CD4-positive, alpha-beta T cell treated with Interleukin-17A for 1 hour (primary cell): ENCODE results near the gene PPP2R5C.

Experiments
- DNase-seq: peaks from one replicate; pipeline ENCODE4 v3.0.0-alpha.2; 2020

PPP2R5C gene

DNA sequence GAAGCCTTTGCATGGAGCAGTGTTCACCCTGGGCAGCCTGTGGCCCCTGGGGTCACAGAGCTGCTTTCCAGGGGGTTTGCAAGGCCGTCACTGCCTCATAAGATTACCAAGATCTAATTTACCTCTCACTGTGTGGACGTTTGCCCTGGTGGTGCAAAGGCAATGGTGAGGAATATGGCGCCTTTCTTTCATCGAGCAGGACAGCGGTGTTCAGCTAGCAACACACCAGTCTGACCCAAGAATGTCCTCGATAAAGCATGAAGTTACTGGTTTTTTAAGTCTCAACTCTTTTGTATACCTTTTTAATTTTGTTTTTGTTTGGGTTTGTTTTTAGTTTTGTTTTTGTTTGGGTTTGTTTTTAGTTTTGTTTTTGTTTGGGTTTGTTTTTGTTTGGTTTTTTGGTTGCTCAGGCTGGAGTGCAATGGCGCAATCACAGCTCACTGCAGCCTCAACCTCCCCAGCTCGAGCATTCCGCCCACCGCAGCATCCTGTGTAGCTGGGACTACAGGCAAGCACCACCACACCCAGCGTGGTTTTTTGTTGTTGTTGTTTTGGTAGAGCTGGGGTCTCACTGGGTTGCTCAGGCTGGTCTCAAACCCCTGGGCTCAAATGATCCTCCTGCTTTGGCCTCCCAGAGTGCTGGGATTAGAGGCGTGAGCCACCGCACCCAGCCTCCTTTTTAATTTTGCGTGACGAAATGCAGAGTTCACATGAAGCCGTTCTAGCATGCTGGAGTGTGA, 57.9 kb downstream of the PPP2R5C start:
- DNase-seq, result peak; percentile 96

DNA sequence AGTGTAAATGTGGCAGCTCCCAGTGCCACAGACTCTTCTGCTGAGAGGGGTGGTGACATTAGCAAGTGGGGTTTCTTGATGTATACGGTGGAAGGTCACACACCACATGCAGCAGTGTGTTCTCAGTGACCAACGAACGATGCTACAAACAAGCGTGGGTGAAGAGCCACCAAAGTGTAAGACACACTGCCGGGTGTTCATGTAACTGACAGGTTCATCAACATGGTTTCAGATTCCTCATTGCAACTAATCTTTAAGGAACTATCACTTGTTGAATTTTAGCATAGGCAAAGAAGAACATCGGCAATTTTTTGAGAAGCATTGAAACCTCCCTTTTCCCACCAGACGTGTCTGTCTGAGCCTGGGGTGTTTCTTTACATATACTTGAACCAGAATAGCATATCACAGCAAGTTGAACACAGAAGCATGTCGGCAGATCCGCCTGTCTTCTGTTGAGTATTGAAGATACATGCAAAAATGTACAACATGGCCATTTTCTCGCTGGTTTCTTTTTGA, 58.8 kb downstream of the PPP2R5C start:
- peak; percentile 84 for DNase-seq

DNA sequence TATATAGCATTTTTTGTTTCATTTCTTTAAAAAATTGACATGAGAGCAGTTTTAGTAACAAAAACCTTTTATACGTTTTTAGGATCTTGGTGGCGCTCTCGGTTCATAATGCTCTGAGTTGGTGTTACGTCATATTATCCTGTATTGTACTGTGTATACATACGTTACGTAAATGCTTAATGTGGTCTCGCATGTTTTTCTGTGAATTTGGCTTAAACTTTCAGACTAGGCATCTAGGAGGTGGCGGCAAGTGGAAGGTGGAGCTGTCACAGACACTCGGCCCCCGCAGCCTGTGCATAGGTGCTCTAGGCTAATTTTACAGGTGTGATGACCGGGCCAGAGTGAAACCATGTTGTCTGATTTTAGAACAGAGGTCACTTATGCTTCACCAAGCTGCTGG, 60.0 kb downstream of the PPP2R5C start:
- peak; percentile 95 for DNase-seq

DNA sequence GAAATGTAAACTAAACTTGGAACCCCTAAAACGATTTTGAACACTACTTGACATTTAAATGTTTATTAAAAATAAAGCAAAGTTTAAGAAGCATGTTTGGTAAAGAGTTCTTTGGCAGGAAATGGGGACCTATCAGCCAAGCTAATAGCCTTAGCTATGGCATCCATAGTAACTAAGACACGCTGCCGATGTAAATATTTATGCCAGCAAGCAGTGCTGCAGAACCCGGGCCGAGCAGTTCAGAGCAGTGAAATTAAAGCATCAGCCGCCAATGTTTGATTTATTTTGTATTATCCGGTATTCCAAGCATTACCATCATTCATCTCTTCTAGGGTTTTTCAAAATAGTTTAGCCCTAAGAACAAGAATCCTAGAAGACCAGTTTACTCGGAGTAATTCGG, 61.6 kb downstream of the PPP2R5C start:
- peak; percentile 87 for DNase-seq

DNA sequence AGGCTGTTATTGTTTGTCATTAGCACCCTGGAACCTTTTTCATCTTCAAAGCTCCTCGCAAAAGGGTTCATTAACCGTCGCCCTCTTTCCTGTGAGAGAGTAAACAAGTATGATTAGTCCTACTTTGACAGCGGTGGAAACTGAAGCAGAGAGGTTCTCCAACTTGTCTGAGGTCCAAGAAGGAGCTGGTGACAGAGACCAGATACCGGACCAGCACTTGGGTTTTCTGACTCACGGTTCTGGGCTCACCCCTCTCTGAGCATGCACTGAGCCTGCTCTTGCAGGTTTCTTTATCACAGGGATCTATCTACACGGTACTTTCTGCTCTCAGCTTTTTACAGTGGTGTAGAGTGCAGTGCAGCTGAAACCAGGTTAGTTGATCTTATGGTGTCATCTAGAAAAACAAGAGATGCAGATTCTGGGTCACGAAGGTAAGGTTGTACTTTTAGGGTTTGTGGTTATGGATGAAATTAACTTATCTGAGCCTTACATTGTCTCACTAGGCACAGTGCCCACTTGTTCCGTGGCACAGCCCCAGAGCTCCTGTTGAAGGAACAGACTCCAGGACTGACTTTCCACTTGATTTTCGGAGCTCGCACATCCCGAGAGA, 62.1 kb downstream of the PPP2R5C start:
- DNase-seq, result peak; percentile 93

DNA sequence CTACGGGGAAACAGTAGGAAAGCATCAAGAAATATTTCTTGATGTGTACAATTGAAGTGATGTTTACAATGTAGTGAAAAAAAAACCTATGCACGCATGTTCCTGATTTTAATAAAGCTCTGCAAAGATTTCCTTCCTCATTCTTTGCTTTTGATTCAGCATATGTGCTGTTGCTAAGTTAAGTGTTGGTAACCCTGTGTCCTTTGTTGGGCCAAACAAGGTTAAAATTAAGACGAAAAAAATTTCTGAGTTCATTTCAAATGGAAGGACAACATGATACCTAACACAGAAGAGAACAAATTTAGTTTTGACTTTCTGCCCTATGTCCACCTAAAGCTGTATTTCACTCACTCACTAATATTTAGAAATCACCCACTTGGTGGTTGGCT, 62.8 kb downstream of the PPP2R5C start:
- DNase-seq, result no peak

DNA sequence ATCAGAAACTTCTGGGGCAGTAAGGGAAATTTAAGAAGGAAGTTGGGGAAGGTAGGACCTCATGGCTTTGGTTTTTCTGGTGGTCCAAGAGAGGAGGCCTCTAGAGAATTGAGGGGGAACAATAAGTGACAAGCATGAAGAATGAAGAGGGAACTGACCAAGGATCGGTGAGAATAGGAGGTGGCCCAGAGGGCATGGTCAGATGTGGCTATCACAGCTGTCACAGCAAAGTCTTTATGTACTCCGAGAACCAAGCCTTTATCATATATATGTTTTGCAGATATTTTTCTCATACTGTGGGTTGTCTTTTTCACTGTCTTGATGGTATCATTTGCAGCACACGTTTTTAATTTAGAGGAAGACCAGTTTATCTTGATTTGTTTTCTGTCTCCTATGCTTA, 64.3 kb downstream of the PPP2R5C start:
- DNase-seq, result peak; percentile 35

DNA sequence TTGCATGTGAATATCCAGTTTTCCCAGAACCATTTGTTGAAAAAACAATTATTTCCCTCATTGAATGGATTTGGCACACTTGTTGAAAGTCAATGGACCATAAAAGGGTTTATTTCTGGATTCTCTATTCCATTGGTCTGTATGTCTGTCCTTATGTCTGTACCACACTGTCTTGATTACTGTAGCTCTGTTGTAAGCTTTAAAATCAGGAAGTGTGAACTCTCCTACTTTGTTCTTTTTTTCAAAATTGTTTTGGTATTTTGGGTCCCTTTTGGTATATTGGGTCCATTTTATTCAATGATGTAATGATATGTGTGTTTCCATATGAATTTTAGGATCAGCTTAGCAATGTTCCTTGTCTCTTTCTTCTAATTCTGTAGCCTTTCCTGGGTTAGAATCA, 64.8 kb downstream of the PPP2R5C start:
- DNase-seq, result peak; percentile 19

DNA sequence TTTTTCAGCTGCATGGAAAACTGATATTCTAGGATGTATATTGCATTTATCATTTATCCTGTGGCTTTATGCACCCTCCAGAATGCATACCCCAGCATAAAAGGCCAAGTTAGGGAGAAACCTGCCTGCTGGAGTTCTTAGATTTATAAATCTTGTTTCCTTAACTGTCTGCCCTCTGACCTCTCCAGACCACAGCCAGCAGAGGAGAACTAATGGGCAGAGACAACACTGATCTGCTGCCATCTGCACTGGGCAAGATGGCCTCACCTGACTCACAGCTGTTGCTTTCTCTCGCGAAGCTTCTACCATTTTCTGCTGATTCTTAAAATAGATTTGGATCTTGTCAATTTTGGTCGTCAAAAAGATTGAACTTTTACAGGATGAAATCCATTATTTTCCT, 65.8 kb downstream of the PPP2R5C start:
- DNase-seq, result no peak

DNA sequence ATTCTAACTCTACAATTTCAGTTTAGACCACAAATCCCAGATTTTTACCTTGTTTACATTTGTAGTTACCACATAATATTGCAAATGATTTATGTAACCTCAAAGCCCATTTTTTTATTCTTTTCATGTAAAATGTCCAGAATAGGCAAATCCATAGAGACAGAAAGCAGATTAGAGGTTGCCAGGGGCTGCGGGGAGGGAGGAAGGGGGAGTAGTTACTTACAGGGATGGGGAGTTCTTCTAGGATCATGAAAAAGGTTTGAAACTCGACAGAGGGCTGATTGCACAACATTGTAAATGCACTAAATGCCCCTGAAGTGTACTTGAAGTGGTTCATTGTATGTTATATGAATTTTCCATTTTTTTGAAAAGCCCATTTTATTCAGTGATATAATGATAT, 66.5 kb downstream of the PPP2R5C start:
- no peak for DNase-seq

DNA sequence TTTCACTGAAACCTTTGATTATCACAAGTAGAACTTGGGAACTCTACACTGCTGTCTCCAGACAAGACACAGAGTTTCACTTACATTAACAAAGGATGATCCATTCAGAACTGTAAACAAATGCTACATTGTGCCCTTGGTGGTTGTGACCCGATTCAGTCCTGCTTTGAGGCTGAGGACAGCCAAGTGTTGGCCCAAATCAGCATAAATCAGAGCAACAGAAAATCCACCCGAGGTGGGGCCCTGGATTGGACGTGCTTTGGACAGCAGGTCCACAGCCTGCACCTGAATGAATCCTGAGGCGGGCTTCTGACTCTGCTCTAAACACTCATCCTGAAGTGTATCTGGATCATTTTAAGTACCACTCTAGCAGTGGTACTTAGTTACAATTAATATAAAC, 68.8 kb downstream of the PPP2R5C start:
- no peak for DNase-seq

DNA sequence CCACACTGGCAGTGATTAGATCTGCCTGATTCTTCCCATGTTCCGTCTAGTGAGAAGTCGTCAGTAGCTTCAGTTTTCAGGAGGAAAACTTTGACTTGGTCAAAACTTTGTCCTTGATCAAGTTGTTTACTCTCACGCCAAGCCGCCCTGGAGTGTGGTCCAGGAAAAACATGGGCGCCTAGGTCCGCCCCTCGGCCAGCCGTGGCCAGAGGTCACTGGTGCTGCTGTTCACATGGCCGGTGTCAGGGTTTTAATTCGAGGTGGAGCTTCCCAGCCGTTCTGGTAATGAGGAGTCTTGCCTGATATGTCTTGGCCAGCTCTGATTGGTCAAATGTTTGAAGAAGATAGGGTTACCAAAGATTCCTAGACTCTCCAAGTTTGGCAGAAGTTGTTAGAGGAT, 71.5 kb downstream of the PPP2R5C start:
- DNase-seq, result no peak

DNA sequence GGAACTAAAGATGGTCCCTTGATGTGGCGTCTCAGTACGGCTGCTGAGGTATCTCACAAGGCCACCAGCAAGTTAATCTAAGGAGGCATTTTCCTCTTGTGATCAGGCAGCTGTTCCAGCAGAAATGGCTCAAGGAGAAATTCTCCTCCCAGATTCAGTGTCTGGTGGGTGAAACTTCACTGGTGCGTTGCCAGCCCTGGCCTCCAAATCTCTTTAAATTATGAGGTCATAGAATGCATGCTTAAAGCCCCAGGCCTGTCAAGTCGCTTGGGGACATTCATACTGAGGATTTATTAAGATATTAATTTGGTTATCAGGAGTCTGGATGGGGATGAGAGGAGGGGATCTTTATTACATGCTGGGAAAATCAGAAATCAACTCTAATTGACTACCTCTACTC, 72.9 kb downstream of the PPP2R5C start:
- no peak for DNase-seq

DNA sequence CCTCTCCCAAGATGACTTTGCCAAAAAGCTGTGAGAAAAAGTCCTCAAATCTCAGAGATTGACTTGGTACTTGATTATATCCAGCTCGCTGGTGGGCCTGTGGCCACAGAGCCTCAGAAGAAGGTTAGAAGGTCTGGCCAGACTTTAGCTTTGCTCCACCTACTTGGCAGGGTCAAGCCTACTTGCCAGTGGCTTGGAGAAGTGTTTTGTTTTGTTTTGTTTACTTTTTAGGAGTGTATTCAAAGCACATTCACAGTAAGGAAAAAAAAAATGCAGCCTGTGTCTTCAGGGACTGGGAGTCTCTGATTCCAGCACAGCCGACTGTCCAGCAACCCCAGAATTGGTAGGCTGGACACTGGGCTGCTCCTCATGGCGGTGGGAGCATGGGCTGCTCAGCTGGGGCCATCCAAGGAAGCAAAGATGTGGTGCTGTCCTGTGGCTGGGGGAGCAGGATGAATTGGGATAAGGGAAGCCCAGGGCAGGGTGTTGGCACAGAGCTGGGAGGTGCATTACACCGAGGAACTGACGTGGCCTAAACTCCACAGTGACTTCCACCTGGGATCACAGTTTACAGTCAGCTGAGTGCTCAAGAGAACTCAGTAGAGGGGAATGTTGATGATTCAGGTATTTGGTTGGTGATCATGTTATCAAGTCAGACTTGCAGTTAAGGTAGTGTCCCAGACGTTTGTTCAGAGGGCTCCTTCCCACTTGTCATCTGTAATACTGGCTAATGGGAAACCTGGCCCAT, 73.5 kb downstream of the PPP2R5C start:
- DNase-seq, result no peak

DNA sequence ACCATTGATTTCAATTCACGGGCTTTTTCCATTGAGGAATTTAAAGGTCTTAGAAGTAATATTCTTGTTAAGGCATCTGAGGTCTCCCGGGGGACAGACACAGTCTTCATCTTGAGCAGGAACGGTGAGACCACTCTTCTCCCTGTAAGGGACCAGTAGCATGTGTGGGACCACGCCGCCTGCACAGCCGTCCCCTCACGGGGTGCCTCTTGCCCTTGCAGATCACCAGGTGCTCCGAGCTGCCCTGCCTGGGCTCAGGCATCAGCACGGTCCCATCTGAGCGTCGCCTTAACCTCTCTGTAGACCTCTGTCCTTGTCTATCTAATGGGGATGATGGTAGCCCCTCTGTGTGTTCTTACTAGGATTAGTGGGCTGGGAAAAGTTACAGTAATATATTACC, 74.1 kb downstream of the PPP2R5C start:
- DNase-seq, result no peak

DNA sequence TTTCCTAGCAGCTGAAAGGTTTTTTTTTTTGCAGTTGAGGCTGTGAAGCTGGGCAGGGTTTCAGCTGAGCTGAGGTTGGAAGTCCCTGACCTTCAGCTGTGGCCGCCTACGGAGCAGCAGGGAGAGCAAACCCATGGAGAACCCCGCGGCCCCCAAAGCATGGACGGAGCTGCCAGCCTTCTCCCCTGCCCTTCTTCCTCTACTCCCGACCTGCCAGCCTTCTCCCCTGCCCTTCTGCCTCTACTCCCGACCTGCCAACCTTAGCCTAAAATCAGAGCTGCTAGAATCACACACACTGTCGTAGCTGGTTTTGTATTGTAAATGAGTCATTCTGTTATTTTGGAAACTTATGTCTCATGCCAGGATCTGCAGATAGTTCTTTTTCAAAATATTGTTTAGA, 74.6 kb downstream of the PPP2R5C start:
- DNase-seq, result no peak

DNA sequence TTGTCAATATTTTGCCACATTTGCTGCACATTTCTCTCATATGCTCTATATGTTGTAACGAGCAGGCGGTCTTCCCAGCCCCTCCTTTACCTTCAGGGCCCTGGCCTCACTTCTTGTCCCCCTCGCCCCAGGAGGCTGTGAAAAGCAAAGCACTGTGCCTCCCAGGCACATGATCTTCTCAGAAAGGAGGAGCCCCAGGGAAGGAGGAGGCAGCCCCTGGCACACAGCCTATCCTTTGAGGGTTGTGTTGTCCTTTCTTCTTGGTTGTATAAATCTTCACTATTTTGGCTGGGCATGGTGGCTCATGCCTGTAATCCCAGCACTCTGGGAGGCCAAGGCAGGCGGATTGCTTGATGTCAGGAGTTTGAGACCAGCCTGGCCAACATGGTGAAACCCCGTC, 77.0 kb downstream of the PPP2R5C start:
- no peak for DNase-seq

DNA sequence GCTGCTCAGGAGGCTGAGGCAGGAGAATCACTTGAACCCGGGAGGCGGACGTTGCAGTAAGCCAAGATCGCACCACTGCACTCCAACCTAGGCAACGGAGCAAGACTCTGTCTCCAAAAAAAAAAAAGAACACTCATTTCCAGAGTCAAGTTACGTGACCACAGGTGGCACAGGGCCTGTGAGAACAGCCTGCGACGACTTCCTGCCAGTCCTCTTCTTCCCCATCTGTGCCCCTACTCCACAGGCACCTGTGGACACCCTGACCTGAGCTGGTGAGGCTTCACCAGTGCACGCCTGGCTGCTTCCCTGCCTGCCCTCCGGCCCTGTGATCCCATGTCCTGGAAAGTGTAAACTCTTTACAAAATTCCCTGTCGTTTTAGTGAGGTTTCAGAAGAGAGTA, 77.7 kb downstream of the PPP2R5C start:
- DNase-seq, result peak; percentile 59

DNA sequence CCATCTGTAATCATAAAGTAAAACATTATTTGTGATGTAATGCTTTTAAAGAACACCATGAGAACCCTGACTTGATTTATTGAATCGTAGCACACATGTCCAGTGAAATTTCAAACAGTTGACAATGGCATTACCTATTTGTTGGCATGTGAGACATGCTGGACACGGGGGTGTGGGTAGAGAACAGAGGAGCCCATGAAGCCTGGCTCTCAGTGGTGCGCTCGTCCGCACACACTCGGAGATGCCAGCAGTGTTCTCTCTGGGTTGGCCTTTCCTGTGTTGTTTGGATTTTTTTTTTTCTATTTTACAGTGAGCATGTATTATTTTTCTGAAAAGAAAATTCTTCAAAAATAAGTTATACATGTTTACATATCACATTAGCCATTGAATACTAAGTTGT, 78.2 kb downstream of the PPP2R5C start:
- no peak for DNase-seq

DNA sequence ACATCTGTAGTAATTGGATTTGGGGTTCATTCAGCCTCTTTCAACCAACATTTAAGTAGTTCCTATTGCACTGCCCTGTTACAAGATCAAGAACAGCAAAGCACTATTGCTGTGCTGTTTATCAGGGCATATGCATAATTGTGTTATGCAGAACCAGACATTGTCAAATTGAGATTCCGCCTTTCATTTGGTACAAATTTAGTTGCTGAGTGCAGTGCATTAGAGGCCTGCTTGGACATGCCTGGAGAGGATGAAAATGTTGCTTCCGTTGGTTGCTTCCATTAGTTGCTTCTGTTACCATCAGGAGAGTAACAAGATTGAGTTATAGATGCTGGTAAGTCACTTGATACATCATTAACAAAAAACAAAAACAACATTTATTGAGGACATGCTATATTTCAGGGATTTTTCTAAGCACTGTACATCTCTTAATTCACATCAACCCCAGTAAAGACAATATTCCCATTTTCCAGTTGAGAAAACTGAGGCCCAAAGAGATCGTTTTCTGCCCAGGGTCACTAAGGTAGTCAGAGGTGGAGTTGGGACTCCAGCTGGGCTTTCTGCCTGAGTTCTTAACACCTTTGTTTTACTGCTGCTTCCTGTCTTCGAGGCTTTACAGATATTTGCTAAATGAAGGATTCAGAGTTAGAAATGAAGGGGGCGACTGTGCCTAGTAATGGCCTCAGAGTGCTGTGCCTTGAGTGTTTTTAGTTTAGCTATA, 79.3 kb downstream of the PPP2R5C start:
- no peak for DNase-seq

DNA sequence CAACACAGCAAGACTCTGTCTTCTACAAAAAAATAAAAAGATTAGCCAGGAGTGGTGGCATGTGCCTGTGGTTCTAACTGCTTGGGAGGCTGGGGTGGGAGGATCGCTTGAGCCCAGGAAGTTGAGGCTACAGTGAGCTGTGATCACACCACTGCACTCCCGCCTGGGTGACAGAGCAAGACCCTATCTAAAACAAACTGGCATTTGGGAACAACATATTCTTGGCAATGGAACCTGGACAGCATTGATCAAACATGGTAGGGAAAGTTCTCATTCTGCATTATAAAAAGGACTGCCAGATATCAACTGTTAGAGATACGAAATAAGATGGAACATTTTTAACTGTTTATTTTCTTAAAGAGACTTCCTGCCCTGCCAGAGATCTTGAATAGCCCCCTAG, 81.5 kb downstream of the PPP2R5C start:
- no peak for DNase-seq

DNA sequence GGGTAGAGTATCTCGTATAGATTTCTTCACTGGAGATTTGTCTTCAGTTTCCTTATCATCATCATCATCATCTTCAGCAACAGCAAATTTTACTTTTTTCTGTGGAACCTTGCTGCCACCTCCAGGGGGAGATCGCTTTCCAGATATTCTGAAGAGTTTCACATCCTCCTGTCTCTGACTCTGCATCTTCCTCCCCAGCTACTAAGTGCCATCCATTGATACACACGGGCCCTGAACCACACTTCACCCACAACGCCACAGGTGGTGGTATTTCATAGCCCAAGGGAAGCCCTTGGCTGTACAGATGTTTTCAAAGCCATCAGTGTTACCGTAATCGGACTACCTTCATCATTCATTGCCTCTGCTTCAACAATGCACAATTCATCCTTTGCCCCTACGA, 82.2 kb downstream of the PPP2R5C start:
- DNase-seq, result peak; percentile 79

DNA sequence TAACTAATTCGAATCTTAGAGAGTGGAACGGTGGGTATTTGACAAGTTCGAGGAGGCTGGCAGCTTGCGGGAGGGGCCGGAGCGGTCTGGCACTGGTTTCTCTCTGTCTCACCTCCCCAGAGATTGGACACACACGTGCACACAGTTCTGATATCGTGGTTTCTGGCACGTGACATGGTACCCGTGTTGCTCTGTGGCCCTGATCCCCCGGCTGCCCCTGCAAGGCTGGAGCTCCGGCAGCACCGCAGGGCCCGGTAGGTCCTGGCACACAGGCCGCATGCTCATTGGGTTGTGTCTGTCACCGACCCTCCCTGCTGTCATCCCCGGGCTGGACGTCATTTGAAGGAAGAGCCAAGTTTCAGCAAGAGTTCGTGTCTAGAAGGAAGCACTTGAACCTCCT, 82.7 kb downstream of the PPP2R5C start:
- no peak for DNase-seq
